Hematopoietic multipotent progenitor cell treated with erythropoietin and hydrocortisone succinate and interleukin-3 and kit ligand, for 8 days (in vitro differentiated cells): Measurements from ENCODE around the gene SUPV3L1.
"Not testable (repeated sequence)": the region's sequence is repeated elsewhere in the genome, so short reads cannot be mapped to it uniquely, and the experiment has no call there.

Source experiments
- DNase-seq: peaks from one replicate; pipeline ENCODE4 v3.0.0-alpha.2; 2015

The SUPV3L1 gene

DNA sequence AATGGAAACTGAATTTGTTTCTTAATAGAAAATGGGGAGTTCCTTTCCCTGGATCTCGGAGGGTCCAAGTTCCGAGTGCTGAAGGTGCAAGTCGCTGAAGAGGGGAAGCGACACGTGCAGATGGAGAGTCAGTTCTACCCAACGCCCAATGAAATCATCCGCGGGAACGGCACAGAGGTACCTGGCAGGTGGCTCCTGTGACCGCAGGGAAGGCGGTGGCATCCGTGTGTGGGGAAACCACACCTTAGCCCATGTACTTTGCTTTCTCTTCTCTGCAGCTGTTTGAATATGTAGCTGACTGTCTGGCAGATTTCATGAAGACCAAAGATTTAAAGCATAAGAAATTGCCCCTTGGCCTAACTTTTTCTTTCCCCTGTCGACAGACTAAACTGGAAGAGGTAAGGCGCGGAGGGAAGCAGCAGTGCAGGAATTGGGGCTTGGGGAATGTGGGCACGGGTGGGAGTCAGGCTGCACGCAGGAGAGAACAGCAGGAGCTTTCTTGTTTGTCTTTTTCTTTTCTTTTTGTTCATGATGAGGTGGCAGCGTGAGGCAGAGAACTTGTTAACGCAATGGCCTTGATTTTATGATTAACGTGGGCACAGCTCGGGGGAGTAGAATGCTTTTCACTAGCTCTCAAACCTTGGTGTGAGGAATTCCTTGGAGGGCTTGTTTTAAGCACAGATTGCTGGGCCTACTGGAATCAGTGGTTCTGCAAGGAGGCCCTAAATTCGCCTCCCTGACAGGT, 52.9 kb downstream of the SUPV3L1 start:
- DNase-seq = no peak

DNA sequence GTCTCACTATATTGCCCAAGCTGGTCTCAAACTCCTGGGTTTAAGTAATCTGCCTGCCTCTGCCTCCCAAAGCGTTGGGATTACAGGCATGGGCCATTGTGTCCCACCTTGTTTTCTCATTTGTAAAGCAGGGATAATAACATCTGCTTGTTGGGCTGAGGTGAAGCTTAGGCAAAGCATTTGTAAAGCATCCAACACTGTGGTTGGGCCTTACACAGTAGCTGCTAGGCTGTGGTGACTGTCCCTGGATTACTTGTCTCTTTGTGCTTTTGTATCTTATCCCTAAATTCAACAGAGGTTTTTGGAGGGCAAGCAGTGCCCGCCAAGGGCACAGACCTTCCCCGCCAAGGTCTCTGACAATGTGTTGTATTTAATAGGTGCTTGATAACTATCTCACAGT, 54.4 kb downstream of the SUPV3L1 start:
- no peak for DNase-seq

DNA sequence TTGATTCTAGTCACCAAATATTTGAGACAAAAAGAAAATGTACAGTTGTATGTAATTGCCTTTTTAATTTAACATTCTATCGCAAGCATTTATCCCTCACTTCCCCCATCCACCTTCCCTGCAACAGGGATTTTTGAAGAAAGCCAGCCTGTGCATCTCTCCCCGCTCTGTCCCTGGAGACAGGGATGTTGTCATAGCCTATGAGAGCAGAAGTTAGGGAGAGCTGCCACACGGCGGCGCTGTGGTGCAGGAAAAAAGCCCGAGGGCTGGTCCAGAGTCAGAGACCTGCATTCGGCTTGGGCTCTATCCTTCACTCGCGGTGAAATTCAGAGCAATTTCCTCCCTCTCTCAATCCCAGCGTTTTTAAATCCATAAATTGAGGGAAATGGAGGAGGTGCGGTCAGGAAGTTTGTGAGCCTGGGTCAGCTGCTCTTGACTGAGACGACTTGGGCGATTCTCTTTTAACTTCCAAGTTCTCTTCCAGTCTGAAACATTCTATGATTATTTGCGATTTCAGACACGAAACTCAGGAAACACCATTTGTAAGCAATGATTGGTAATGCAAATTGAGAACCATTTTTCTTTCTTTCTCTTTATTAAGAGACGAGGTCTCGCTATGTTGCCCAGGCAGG, 57.6 kb downstream of the SUPV3L1 start:
- peak; percentile 87 for DNase-seq

DNA sequence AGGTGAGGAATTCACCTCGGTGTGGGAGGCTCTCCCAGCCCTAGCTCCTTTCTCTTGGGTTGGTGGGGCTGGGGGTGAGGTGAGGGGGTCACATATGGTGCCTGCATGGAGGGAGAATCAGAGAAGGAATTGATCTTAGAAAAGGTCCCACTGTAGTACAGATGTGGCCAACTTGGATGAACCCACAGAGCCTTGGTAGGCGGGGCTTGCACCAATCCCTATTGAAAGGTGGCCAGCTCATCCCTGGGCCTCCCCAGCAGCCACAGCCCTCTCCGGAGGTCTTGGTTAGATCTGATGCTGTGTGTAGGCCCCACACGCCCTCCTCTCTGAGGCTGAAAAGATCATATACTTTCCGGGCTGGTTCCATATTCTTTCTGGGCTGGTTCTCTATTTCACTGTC, 59.1 kb downstream of the SUPV3L1 start:
- DNase-seq = peak; percentile 58

DNA sequence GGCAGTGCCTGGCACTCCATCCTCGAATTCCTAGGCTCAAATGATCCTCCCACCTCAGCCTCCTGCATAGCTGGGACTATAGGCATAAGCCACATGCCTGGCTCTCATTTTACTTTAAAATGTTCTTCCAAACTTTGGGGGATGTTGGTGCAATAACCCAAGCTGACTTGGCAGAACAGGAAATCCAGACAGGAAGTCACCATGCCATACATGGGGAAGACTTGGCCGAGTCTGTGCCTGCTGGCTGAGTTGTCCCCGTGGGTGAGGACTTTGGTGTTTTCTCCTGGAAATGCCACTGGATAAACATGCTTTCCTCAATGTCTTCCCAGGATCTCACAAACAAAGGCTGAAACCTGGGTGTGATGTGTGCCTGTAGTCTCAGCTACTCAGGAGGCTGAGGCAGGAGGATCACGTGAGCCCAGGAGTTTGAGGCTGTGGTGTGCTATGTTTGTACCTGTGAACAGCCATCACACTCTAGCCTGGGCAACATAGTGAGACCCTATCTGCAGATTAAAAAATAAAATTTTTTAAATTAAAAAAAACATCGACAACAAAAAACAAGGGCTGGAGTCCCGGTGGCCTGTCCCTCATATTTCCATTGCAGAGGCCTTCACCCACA, 59.9 kb downstream of the SUPV3L1 start:
- DNase-seq = peak; percentile 19

DNA sequence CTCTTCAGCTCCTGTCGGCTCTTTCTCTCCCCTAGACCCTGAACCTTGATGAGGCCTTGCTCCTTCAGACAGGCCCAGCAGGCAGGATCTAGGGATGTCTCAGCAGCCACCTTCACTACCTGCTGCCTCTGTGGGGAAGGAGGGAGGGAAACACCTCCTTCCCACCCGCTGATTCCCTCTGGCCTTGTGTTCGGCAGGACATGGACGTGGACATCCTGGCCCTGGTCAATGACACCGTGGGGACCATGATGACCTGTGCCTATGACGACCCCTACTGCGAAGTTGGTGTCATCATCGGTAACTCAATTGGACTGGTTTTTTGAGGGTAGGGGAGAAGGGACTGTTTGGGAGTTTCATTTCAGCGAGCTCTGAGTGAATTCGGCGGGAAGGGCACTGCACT, 60.4 kb downstream of the SUPV3L1 start:
- no peak for DNase-seq

DNA sequence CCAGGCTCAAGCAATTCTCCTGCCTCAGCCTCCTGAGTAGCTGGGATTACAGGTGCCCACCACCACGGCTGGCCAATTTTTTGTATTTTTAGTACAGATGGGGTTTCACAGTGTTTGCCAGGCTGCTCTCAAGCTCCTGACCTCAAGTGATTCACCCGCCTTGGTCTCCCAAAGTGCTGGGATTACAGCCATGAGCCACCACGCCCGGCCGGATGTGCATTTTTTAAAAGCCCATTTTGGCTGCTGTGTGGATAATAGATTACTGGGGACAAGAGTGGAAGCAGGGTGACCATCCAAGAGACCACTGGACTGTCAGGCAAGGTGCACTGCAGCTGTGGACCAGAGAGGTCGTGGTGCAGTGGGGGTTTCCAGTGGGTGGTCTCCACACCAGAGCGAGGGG, 61.5 kb downstream of the SUPV3L1 start:
- peak; percentile 79 for DNase-seq

DNA sequence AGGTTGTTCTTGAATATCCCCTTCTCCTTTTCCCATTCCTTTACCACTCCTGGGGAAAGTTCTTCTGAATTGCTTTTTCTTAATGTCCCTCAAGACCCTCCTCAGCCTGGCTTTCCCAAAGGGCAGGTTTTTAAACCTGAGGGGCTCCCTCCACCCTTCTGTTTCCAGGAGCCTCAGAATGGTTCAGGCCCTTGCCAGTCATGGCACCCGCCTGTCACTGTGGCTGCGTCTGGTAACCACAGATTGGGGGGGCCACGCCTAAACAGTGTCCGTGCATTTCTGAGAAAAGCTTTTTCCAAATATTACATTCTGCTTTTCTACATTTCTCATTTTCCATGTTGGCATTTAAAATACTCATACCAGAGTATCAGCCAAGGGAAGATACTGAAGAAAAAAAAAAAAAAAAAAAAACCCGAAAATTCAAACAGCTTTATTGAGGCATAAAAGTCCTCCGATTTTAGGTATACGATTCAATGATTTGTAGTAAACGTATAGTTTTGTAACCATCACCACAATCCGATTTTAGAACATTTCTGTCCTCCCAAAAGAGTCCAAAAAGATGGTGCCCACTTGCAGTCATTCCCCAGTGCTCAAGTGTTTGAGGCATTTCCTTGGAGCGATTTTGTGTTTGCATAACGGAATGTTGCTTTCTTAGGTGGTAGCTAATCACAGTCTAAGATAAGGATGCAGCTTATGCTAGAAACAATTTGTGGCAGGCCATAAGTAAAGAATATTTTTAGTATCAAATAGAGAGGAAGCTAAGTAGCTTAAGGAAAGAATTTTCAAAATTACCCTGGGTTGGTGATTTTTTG, 62.2 kb downstream of the SUPV3L1 start:
- DNase-seq = peak; percentile 97

DNA sequence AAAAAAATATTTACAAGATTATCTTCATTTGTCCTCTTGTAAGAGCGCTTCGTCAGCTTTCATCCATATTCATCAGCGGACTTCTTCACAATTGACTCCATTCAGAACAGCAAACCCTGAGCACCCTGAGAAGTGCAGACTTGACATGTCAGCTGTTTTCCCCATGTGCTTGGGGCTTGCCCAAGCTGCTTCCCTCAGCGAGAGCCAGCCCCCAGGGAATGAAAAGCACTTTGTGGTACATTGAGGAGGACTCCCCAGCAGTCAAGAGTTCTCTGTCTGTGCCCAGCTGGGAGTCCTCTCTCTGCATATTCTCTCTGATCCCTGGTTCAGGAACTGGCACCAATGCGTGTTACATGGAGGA, 62.8 kb downstream of the SUPV3L1 start:
- DNase-seq = peak; percentile 37

DNA sequence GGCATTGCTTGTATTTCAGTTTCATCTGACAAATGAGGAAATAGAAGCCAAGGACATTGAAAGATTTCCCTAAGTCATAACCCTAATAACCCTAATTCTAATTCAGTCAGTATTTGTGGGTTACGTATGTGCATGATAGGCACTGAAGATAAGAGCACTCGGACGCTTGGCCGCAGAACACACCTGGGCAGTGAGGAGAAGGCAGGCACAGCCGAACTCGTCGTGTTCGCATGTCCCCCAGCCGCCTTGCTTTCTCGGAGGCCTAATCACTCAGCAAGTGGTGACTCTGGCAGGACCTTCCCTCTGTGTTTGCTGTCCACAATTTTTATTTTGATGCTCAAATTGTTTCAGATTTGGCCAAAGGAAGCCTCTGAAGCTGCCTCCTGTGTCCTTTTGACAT, 63.8 kb downstream of the SUPV3L1 start:
- no peak for DNase-seq

DNA sequence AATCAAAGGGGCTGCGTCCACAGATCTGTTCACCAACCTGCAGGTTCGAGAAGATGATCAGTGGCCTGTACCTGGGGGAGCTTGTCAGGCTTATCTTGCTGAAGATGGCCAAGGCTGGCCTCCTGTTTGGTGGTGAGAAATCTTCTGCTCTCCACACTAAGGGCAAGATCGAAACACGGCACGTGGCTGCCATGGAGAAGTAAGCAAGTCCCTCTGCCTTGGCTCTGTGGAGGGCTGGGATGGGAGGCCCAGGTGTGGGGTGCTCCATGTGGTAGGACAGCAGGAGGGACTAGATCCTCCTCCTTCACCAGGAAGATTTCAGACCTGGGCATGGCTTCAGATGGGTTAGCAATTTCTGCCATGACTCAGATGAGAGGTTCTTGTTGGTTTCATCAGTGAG, 66.0 kb downstream of the SUPV3L1 start:
- no peak for DNase-seq

DNA sequence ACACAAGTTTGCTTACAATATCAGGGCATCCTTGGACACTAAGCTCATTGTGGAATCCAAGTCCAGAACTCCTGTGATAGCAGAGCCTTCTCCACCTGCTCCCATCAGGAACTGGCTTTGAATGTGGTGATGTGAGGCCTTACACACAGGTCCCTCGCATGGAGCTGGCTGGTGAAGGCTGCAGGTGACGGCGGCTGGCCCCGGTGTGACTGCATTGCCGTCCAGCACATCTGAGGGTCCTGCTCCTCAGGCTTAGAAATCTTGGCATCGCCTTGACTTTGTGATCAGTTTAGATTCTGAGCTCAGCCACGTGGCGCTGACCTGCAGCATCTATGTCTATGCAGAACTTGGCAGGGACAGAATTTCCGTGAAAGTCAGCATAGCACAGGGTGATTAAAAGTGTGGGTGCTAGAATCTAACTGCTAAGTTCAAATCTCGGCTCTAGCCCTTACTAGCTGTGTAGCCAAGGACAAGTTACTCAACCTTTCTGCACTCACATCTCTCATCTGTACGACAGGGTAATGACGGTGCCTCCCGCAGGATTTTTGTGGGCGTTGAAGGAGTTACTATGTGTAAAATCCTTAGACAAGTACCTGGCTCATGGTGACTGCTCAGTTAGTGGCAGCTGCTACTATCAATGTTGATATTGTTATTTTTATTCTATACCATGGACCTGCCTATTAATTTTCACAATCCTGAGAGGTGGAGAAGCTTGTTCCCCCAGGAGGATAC, 66.7 kb downstream of the SUPV3L1 start:
- DNase-seq = no peak

DNA sequence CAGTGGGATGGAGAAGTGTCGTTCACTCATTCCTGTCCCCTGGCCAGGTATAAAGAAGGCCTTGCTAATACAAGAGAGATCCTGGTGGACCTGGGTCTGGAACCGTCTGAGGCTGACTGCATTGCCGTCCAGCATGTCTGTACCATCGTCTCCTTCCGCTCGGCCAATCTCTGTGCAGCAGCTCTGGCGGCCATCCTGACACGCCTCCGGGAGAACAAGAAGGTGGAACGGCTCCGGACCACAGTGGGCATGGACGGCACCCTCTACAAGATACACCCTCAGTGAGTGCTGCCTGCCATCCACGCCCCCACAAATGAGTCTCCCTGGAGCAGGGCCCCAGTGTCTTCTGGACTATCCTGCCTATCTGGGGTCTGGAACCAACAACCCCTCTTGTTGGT, 67.3 kb downstream of the SUPV3L1 start:
- no peak for DNase-seq

DNA sequence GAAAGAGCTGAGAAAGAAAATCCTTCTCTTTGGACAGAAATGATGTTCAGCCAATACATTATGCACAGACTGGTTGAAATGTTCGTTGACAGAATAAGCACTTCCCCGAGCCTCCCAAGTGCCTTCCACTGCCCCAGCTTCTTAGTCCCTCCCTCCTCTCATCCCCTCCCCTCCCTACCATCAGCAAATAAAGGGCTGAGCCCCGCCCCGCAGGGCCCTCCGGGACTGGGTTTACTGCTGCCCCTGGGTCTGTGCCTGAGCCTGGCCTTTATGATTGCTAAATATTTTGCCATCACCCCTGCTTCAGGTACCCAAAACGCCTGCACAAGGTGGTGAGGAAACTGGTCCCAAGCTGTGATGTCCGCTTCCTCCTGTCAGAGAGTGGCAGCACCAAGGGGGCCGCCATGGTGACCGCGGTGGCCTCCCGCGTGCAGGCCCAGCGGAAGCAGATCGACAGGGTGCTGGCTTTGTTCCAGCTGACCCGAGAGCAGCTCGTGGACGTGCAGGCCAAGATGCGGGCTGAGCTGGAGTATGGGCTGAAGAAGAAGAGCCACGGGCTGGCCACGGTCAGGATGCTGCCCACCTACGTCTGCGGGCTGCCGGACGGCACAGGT, 68.2 kb downstream of the SUPV3L1 start:
- DNase-seq = no peak

DNA sequence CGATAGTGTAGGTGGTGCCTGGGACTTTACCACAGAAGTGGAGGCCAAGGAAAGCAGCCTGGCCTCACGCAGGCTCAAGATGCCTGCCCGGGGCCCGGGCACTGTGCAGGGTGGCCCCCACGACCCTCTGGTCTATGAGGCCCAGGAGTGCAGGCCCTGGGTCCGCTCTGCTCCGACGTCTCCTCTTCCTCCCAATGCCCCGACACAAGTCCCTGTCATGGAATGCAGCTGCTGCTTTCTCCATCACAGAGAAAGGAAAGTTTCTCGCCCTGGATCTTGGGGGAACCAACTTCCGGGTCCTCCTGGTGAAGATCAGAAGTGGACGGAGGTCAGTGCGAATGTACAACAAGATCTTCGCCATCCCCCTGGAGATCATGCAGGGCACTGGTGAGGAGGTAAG, 70.0 kb downstream of the SUPV3L1 start:
- no peak for DNase-seq

DNA sequence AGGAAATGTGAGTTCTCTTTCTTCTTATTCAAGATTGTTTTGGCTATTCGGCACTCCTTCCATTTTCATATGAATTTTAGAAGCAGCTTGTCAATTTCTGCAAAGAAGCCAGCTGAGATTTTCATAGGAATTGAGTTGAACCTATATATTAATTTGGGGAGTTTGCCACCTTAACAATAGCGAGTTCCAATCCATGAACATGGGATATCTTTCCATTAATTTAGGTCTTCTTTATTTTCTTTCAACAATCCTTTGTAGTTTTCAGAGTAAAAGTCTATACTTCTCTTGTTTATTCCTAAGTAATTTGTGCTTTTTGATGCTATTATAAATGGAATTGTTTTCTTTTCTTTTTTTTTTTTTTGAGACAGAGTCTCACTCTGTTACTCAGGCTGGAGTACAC, 71.4 kb downstream of the SUPV3L1 start:
- not testable (repeated sequence) for DNase-seq

DNA sequence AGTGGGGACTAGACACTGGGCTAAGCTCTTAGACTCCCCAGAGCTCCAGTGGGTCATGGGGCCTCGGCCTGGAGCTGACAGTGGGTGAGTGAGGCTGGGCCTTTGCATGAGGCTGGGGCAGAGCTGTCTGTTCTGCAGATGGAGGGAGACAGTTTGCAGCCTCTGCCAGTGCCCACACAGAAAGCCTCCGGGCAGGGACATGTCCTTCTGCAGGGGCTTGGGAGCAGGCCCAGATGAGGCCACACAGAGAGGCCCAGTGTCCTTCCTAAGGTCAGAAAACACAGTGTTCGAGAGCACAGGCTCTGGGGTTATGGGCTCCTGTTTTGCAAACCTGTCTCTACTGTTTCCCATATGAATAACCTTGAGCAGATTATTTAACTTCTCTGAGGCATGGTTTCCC, 73.1 kb downstream of the SUPV3L1 start:
- no peak for DNase-seq

DNA sequence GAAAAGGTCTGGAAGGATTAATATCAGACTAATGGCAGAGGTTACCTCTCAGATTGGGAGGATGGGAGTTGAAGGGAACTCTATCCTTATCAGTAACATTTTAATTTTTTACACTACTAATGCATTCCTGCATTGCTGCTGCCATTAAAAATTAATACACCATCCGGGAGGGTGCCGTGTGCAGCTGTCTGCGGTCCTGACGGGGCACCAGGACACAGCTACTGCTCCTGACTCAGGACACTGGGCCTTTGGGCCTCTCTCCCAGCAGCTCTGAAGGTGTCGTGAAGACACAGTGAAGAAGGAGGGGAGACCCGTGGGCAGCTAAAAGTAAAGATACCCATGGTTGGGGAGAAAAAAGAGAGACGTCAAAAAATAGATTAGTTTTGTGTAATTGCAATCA, 74.8 kb downstream of the SUPV3L1 start:
- no peak for DNase-seq
